ENCODE data around the gene SLC7A6. TPM values are rescaled to one million over a fixed set of nuclear protein-coding genes. Genes with fewer than 3 reads are reported as not detected.

Gene SLC7A6
- total and polyA plus RNA-seq, 2 of the 8 experiments (the other 6 are each of a cell fraction or from before 2014, with no cell fraction given): 28.0 to 37.8 TPM

DNA sequence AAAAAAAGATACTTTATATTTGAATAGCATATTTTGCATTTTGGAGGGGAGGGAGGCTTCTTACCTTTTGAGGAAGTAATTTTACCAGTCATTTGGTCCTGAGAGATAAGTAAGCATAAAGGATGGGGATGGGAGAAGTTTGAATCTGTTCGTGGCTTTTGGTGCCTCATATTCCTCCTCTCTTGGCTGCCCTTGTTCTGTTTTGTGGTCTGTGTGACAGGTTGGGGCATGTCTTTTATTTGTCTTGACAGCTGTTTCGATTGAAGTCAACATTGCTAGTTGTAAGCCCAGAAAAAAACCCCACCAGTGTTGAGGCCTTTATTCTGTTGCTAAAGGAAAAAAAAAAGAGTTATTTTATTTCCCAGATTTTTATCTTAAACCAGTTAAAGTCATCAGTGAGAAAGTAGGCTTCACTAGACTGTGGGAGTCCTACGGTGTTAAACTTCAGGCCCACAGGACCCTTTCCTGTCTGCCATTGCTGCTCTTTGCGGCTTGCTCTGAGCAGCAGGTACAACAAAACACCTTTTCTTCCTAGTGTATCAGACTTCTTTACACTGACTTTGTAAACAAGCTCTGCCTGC, 11.4 kb downstream of the SLC7A6 start:
- Histone ChIP-seq H4K8ac (ENCODE audit: extremely low read depth, insufficient read depth, low read length) (no peak overlapping the region), H2BK12ac (ENCODE audit: low read depth, low read length) (no peak overlapping the region), H3K4me3 (ENCODE audit: extremely low read depth in 1 of 4, insufficient read depth in 2 of 4, low read depth in 3 of 4, low read length in 4 of 4) (no peak overlapping the region), H4K5ac (ENCODE audit: insufficient read length, low read depth, low read length) (no peak overlapping the region), H2AFZ (ENCODE audit: low read length) (no peak overlapping the region), H3K36me3 (ENCODE audit: control insufficient read depth in 2 of 4, insufficient read depth in 4 of 4, low read length in 3 of 4) (peaks cover 0 to 2% (median 0%) of the 10 kb centered on the region in 4 experiments; a peak in 2 of 8 replicates), H3K4ac (replicated peaks; ENCODE audit: insufficient read length, low read depth, low read length) (no peak overlapping the region), H2BK5ac (ENCODE audit: low read depth, low read length) (no peak overlapping the region), H4K20me1 (replicated peaks in 1 of 2; ENCODE audit: control insufficient read depth in 1 of 2, insufficient read depth in 2 of 2, low read length in 2 of 2) (no peaks in the 10 kb centered on the region), H2AK5ac (ENCODE audit: low read depth, low read length) (no peak overlapping the region), H3K9ac (replicated peaks in 1 of 4; ENCODE audit: extremely low read depth in 1 of 4, low read depth in 3 of 4, low read length in 3 of 4) (no peak overlapping the region), H3K27me3 (replicated peaks in 1 of 4; ENCODE audit: control insufficient read depth in 3 of 4, extremely low read depth in 1 of 4, insufficient read depth in 3 of 4, low read length in 3 of 4) (no peaks in the 10 kb centered on the region), H3K27ac (ENCODE audit: low read depth, low read length) (no peak overlapping the region), H3K56ac (replicated peaks; ENCODE audit: insufficient read length, low read depth, low read length) (no peak overlapping the region), H3K14ac (ENCODE audit: insufficient read length) (no peak overlapping the region), H3K18ac (ENCODE audit: extremely low read depth, low read length) (no peak overlapping the region), H2BK120ac (replicated peaks; ENCODE audit: low read depth, low read length) (no peak overlapping the region), H3K23me2 (ENCODE audit: low read depth, low read length) (no peaks in the 10 kb centered on the region), H2BK15ac (ENCODE audit: low read length) (no peak overlapping the region), H3K4me1 (replicated peaks in 1 of 4; ENCODE audit: control insufficient read depth in 3 of 4, insufficient read depth in 4 of 4, low read length in 3 of 4) (no peaks in the 10 kb centered on the region), H3K4me2 (ENCODE audit: insufficient read depth in 1 of 2, low read depth in 2 of 2, low read length in 2 of 2) (no peak overlapping the region), H3K9me3 (ENCODE audit: insufficient read depth in 2 of 2, low read depth in 1 of 2, low read length in 1 of 2) (no peaks in the 10 kb centered on the region), H3K79me1 (ENCODE audit: low read depth, low read length) (peaks cover 5% of the 10 kb centered on the region; the same call in 1 of the 2 replicates), H2BK20ac (ENCODE audit: low read length) (no peak overlapping the region), H4K91ac (replicated peaks; ENCODE audit: insufficient read length, low read length) (no peak overlapping the region), H3K79me2 (ENCODE audit: control insufficient read depth in 1 of 2, insufficient read depth in 2 of 2, low read length in 2 of 2) (0 out of 4 replicates have a peak, but pooled peaks cover 0 to under 1% of the 10 kb centered on the region in 2 experiments), H3K23ac (ENCODE audit: insufficient read length) (no peak overlapping the region)
- no peak for TF ChIP-seq HDAC2 (IDR thresholded peaks at IDR 0.05; ENCODE audit: borderline replicate concordance in 1 of 2, low read depth in 2 of 2, low read length in 2 of 2)
- FAIRE-seq: no peak
- DNase-seq (ENCODE audit: low read depth in 1 of 2, low spot score in 2 of 2): no peak
- 90% methylated on average over 4 of the region's 4 CpGs; no CpG with 5 or more reads in 1 of the 2 experiments for WGBS, 2 experiments (ENCODE audit: extremely low coverage in 1 of 2, insufficient coverage in 1 of 2, insufficient read length in 1 of 2, insufficient replicate concordance in 2 of 2, low coverage in 1 of 2, low lambda C conversion rate in 2 of 2, missing lambda C conversion rate in 1 of 2)
- POLR2A ChIA-PET (ENCODE audit: partially characterized antibody): interaction anchor here (0.9 to 1.4 kb wide), 3 partner anchors 21 to 44 kb away, joined by 3 to 4 read pairs (median 3); no protein-coding TSS in a partner anchor
- CTCF ChIA-PET (ENCODE audit: partially characterized antibody): interaction anchor here (1.1 to 8.5 kb wide), 6 partner anchors 10 to 35 kb away, joined by 3 to 63 read pairs (median 5); partner anchors contain the start of gene SLC7A6
